Measurements from ENCODE around the gene VSIG1. TPM values are rescaled to one million over a fixed set of nuclear protein-coding genes. Genes with fewer than 3 reads are reported as not detected.
A peak's percentile ranks its signal among the peaks of the same experiment; 100 is the strongest.

The VSIG1 gene
- total RNA-seq, 3 donors from 2014 or later = not detected

DNA sequence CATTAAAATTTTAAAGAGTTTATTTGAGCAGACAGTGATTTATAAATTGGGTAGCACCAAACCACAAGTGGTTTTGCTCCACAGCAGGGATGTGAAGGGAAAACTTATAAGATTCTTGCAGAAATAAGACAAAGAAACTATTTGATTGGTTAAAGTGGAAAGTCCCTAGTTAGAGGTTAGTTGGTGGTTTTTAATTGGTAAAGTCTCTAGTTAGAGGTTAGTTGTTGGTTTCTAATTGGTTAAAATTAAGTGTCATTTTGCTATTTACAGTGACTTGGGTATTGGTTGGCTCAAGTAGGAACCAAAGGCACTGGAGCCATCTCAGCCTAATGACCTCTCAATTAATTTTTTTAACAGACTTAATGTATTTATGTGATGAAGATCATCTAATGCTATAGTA lies 69.7 kb downstream of the VSIG1 start:
- H3K4me1 ChIP-seq = no peaks in the 10 kb centered on the region
- intact Hi-C loops (cut with DNase I; ENCODE audit: low total_unique reads) = no loop called here
- no peaks in the 10 kb centered on the region for H3K36me3 ChIP-seq
- no peak overlapping the region for H3K4me3 ChIP-seq
- TF ChIP-seq, protein P1, sequence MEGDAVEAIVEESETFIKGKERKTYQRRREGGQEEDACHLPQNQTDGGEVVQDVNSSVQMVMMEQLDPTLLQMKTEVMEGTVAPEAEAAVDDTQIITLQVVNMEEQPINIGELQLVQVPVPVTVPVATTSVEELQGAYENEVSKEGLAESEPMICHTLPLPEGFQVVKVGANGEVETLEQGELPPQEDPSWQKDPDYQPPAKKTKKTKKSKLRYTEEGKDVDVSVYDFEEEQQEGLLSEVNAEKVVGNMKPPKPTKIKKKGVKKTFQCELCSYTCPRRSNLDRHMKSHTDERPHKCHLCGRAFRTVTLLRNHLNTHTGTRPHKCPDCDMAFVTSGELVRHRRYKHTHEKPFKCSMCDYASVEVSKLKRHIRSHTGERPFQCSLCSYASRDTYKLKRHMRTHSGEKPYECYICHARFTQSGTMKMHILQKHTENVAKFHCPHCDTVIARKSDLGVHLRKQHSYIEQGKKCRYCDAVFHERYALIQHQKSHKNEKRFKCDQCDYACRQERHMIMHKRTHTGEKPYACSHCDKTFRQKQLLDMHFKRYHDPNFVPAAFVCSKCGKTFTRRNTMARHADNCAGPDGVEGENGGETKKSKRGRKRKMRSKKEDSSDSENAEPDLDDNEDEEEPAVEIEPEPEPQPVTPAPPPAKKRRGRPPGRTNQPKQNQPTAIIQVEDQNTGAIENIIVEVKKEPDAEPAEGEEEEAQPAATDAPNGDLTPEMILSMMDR (IDR thresholded peaks at IDR 0.05) = no peak
- TF ChIP-seq POLR2AphosphoS5 (IDR thresholded peaks at IDR 0.05) (no peak), POLR2A (IDR thresholded peaks at IDR 0.05) (no peak)
- peaks cover 0 to 65% of the 10 kb centered on the region in 2 donors for H3K27me3 ChIP-seq
- H3K27ac ChIP-seq = no peak overlapping the region
- H3K9me3 ChIP-seq = no peaks in the 10 kb centered on the region
- no peak for DNase-seq (ENCODE audit: low spot score in 2 of 2)

DNA sequence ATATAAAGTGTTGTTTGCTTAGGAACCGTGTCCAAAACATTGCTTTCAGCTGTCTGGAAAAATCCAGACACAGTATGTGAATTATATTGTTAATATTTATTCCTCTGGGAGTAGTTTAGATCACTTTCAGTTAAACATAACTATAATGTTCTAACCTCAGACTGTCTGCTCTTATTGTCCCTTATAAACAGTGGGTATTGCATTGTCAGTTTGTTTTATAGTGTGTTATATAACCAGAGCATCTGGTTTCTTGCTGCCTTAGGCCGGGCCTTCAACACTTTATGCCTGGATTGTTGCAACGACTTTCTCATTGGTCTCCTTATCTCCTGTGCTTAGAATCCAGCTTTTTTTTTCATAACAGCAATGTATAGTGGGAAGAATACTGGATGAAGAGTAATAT lies 73.1 kb downstream of the VSIG1 start:
- H3K36me3 ChIP-seq = no peaks in the 10 kb centered on the region
- no peak overlapping the region for H3K27ac ChIP-seq
- intact Hi-C loops (cut with DNase I; ENCODE audit: low total_unique reads) = no loop called here
- no peak for TF ChIP-seq POLR2A (IDR thresholded peaks at IDR 0.05)
- TF ChIP-seq, protein P1 (IDR thresholded peaks at IDR 0.05) = no peak
- TF ChIP-seq POLR2AphosphoS5 (IDR thresholded peaks at IDR 0.05) = no peak
- DNase-seq (ENCODE audit: low spot score in 2 of 2) = no peak
- no peaks in the 10 kb centered on the region for H3K9me3 ChIP-seq
- peaks cover 0 to 59% of the 10 kb centered on the region in 2 donors for H3K27me3 ChIP-seq
- H3K4me1 ChIP-seq = peaks cover 0 to 4% of the 10 kb centered on the region in 2 donors
- H3K4me3 ChIP-seq = no peak overlapping the region

DNA sequence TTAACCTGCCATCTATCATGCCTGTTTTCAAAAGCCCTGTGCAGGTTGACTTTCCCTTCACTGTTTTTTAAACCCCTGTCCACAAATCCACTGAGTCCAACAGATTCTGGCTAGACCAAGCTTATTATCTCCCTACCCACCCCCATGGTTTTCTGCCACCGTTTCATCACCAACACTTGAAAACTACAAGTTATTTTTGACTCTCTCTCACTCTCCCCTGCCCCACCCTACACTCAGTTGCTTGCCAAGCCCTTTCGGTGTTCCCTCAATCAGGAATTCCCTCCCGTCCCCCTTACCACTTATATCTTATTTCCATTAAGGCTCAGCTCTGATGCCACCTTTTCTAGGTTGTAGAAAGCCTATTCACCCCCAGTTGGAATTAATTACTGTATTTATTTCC lies 76.4 kb downstream of the VSIG1 start:
- Histone ChIP-seq H3K4me3 (no peak overlapping the region), H3K4me1 (peaks cover 0 to 4% of the 10 kb centered on the region in 2 donors), H3K27me3 (peaks cover 0 to 47% of the 10 kb centered on the region in 2 donors), H3K27ac (no peak overlapping the region), H3K9me3 (no peaks in the 10 kb centered on the region), H3K36me3 (no peaks in the 10 kb centered on the region)
- TF ChIP-seq, protein P1 (IDR thresholded peaks at IDR 0.05) = no peak
- no peak for TF ChIP-seq POLR2AphosphoS5 (IDR thresholded peaks at IDR 0.05)
- no peak for TF ChIP-seq POLR2A (IDR thresholded peaks at IDR 0.05)
- intact Hi-C loops (cut with DNase I; ENCODE audit: low total_unique reads) = no loop called here
- no peak for DNase-seq (ENCODE audit: low spot score in 2 of 2)

DNA sequence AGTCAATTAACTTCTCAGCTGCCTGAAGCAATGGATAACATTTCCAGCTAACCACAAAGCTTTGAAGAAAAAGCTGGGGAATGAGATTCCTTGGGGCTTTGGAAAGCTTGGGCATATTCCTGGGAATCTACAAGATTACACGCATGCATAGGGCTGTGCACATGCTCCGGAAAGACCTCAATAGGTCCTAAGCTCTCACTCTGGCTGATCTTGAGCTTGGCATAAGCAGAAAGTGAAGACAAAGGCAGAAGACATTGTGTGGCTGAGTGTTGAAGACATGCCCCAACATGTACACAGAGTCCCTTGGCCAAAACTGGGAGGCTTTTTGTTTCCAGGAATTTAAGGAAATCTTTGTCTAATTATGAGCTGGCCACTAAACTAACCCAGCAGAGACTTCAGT lies 77.9 kb downstream of the VSIG1 start:
- H3K27me3 ChIP-seq = peaks cover 0 to 49% of the 10 kb centered on the region in 2 donors
- TF ChIP-seq, protein P1 (IDR thresholded peaks at IDR 0.05) = no peak
- no peak for TF ChIP-seq POLR2AphosphoS5 (IDR thresholded peaks at IDR 0.05)
- no peak for TF ChIP-seq POLR2A (IDR thresholded peaks at IDR 0.05)
- peak in 1 of 2 donors; percentile 26 for DNase-seq (ENCODE audit: low spot score in 2 of 2)
- intact Hi-C loops (cut with DNase I; ENCODE audit: low total_unique reads) = no loop called here
- peak overlapping the region in 1 of 2 donors; percentile 3 for H3K27ac ChIP-seq
- H3K4me3 ChIP-seq = no peak overlapping the region
- H3K36me3 ChIP-seq = no peaks in the 10 kb centered on the region
- no peaks in the 10 kb centered on the region for H3K9me3 ChIP-seq
- peaks cover 0 to 4% of the 10 kb centered on the region in 2 donors for H3K4me1 ChIP-seq

DNA sequence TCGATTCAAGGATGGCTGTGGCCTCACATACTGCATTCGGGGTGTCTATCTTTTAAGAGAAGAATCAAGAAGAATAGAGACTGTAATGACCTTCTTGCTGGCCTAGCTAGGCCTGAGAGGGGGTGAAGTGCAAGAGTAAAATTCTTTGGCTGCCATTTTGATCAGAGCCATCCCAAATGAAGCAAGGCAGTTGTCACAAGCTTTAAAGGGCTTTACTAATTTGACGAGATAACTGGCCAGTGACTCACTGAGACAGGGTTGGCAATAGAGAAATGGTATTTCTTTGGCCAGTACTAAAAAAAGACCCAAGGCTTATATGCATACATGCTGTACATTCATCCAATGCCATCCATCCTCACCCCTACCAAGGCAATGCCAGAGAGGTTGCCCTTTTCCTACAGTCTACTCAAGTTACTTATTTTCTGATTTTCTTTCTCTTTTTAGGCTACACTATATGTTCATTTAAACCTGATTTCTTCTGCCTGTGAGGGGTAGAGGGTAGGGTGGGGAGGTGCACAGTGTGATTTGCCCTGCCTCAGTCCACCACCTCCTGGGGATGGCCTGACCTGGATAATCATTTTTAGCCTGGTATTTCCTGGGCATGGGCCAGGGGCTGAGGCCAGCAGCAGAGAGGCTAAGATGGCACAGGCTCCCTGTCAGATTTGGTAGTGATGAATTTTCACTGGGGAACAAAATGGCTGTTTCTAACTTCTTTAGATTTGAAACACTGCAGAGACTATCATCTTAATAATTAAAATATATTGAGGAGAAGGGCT lies 78.9 kb downstream of the VSIG1 start:
- no peak overlapping the region for H3K4me3 ChIP-seq
- intact Hi-C loops (cut with DNase I; ENCODE audit: low total_unique reads) = no loop called here
- no peak overlapping the region for H3K27ac ChIP-seq
- H3K9me3 ChIP-seq = no peaks in the 10 kb centered on the region
- H3K4me1 ChIP-seq = peaks cover 0 to 4% of the 10 kb centered on the region in 2 donors
- no peak for DNase-seq (ENCODE audit: low spot score in 2 of 2)
- peaks cover 0 to 38% of the 10 kb centered on the region in 2 donors for H3K27me3 ChIP-seq
- TF ChIP-seq, protein P1 (IDR thresholded peaks at IDR 0.05) = no peak
- no peak for TF ChIP-seq POLR2AphosphoS5 (IDR thresholded peaks at IDR 0.05)
- TF ChIP-seq POLR2A (IDR thresholded peaks at IDR 0.05) = no peak
- H3K36me3 ChIP-seq = no peaks in the 10 kb centered on the region

All from breast epithelium (tissue), 4 donors.